ENCODE results near the gene ITGA2.

Gene ITGA2

DNA sequence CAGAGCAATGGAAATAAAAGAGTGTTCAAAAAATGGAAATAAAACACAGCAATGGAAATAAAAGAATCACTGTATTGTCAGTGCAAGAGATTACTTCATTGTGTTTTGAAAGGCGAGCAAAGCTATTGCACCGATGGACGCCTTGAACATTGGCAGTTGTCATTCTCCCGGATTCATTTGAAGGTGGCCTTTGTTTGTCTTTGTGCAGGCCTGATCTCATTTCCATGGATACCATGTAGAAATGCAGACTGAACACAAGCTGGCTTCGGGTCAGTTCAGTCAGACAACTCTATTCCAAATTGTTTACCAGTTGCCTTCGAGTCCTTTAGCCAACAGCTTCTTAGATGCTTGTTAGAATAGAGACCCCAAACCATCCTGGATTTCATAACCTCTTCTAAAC is 8.3 kb downstream of the ITGA2 start:
- DNase-seq (ENCODE audit: low read depth): no peak
- TF ChIP-seq, protein P1, sequence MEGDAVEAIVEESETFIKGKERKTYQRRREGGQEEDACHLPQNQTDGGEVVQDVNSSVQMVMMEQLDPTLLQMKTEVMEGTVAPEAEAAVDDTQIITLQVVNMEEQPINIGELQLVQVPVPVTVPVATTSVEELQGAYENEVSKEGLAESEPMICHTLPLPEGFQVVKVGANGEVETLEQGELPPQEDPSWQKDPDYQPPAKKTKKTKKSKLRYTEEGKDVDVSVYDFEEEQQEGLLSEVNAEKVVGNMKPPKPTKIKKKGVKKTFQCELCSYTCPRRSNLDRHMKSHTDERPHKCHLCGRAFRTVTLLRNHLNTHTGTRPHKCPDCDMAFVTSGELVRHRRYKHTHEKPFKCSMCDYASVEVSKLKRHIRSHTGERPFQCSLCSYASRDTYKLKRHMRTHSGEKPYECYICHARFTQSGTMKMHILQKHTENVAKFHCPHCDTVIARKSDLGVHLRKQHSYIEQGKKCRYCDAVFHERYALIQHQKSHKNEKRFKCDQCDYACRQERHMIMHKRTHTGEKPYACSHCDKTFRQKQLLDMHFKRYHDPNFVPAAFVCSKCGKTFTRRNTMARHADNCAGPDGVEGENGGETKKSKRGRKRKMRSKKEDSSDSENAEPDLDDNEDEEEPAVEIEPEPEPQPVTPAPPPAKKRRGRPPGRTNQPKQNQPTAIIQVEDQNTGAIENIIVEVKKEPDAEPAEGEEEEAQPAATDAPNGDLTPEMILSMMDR (IDR thresholded peaks at IDR 0.05; ENCODE audit: low read depth, low read length): no peak
- TF ChIP-seq MYC (IDR thresholded peaks at IDR 0.05; ENCODE audit: low read depth, low read length) (no peak), POLR2A (IDR thresholded peaks at IDR 0.05; ENCODE audit: extremely low read depth, insufficient read length) (no peak)
- TF ChIP-seq, protein P2, sequence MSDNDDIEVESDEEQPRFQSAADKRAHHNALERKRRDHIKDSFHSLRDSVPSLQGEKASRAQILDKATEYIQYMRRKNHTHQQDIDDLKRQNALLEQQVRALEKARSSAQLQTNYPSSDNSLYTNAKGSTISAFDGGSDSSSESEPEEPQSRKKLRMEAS (IDR thresholded peaks at IDR 0.05; ENCODE audit: low read depth, low read length): no peak
- H3K4me3 ChIP-seq (ENCODE audit: low read depth, low read length): no peak overlapping the region

DNA sequence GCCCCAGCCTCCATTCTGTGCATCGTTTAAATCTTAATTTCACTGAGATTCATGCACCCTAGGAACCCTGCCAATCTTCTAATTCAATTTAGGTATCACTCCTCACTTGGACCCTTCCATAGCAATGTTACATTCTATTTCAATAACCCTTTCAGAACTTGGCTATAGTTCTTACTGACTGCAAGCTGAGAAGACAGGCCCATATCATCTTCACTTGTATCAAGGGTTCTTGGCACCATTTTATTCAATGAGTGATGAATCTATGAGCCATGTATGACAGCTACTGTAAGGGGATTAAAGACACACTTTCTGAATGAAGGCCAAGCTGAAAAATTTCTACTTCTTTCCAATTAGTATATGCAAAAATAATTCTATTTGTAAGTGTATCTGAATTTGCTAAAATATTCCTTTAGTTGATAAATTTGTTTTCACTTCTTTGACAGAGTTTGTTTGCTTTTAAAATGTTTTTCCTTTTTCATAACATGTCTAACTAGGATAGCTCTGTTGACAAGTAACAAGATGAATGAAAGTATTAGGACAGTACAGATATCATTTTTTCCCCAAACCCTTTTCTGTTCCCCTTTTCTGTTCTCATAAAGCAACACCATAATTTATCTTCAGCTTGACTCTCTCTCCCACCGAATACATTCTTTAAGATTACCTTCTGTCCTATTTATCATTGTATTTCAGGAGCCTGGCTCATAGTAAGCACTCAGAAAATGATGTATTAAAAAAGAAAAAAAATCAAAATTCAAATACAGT is 9.6 kb downstream of the ITGA2 start:
- DNase-seq (ENCODE audit: low read depth): no peak
- TF ChIP-seq, protein P2 (IDR thresholded peaks at IDR 0.05; ENCODE audit: low read depth, low read length): no peak
- TF ChIP-seq, protein P1 (IDR thresholded peaks at IDR 0.05; ENCODE audit: low read depth, low read length): no peak
- TF ChIP-seq MYC (IDR thresholded peaks at IDR 0.05; ENCODE audit: low read depth, low read length) (no peak), POLR2A (IDR thresholded peaks at IDR 0.05; ENCODE audit: extremely low read depth, insufficient read length) (no peak)
- H3K4me3 ChIP-seq (ENCODE audit: low read depth, low read length): no peak overlapping the region

DNA sequence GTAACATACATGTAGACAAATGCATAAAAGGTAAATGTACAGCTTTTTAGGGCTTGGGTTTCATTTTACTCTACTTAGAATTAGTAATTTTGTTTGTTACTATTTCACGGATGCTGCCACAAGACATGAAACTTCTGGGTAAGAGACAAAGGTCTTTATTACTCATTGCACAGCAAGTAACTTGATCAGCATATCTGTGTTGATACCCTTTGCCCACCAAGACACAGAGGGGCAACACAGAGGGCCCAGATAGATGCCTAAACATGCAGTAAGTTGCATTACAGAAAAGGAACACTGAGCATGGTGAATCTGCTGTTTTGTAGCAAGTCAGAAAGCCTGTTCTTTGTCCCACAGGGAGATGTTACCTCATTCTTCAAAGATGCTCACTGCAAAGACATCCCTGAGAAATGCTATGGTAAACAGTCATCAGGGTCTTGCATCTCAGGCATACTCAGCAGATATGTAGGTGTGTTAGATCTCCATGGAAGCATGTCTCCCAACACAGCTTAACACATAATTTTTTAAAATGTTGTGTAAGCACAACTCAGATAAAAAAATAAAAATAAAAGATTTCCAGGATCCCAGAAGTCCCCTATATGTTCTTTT is 10.3 kb downstream of the ITGA2 start:
- no peak for TF ChIP-seq MYC (IDR thresholded peaks at IDR 0.05; ENCODE audit: low read depth, low read length)
- TF ChIP-seq, protein P1 (IDR thresholded peaks at IDR 0.05; ENCODE audit: low read depth, low read length): no peak
- no peak for DNase-seq (ENCODE audit: low read depth)
- H3K4me3 ChIP-seq (ENCODE audit: low read depth, low read length): no peak overlapping the region

DNA sequence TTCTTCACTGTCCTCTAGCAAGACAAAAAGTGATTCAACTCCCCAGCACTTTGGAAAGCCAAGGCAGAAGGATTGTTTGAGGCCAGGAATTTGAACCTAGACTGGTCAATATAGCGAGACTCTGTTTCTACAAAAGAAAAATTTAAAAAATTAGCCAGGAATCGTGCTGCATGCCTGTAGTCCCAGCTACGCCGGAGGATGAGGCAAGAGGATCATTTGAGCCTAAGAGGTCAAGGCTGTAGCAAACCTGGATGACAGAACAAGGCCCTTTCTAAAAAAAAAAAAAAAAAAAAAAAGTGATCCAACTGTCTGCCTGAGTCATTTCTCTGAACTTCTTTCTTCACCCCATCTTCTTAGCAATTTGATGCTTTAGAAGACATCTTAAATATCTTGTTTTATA is 12.4 kb downstream of the ITGA2 start:
- DNase-seq (ENCODE audit: low read depth): no peak
- TF ChIP-seq, protein P1 (IDR thresholded peaks at IDR 0.05; ENCODE audit: low read depth, low read length): no peak
- no peak for TF ChIP-seq POLR2A (IDR thresholded peaks at IDR 0.05; ENCODE audit: extremely low read depth, insufficient read length)
- TF ChIP-seq, protein P2 (IDR thresholded peaks at IDR 0.05; ENCODE audit: low read depth, low read length): no peak
- H3K4me3 ChIP-seq (ENCODE audit: low read depth, low read length): no peak overlapping the region

DNA sequence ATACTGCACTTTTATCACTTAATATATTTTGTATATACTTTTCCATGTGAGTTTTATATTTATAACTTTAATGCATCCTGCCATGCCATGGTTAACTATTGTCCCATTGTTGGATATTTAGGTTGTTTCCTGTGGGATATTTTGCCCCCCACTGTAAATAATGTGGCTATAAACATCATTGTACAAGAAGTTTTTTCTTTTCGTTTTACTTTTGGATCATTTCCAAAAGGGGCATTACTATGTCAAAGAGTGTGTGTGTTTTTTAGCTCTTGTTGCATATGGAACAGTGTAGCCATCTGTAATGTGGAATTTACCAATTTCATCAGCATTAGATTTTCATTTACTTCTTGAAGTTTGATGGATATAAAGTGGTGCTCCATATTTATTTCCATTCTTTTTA is 13.3 kb downstream of the ITGA2 start:
- no peak overlapping the region for H3K4me3 ChIP-seq (ENCODE audit: low read depth, low read length)
- no peak for DNase-seq (ENCODE audit: low read depth)
- TF ChIP-seq MYC (IDR thresholded peaks at IDR 0.05; ENCODE audit: low read depth, low read length): no peak
- TF ChIP-seq, protein P2 (IDR thresholded peaks at IDR 0.05; ENCODE audit: low read depth, low read length): no peak
- TF ChIP-seq POLR2A (IDR thresholded peaks at IDR 0.05; ENCODE audit: extremely low read depth, insufficient read length): no peak
- TF ChIP-seq, protein P1 (IDR thresholded peaks at IDR 0.05; ENCODE audit: low read depth, low read length): no peak

Data from NB4 (cell line).